HepG2 (cell line): ENCODE results near the gene BCAT1. TPM values are rescaled to one million over a fixed set of nuclear protein-coding genes. Genes with fewer than 3 reads are reported as not detected.

Source experiments
- ATAC-seq: fragments of 200-7000 bp; cut with Tn5 transposase; 3 replicates; pipeline ENCODE4 v1.9.1; 2020; ENCODE audit warnings: mild to moderate bottlenecking, moderate library complexity
- BruUV-seq: library from RNA; stranded (reverse); fragments of 400-500 nt; replicated peaks from 2 replicates; lab custom pipeline; 2021; lab: Mats Ljungman, UMichigan
- CTCF ChIA-PET: fragments of 300-600 bp; formaldehyde crosslinking; extraction: SDS; loops from one replicate; lab custom pipeline; 2021; ENCODE audit warnings: low total read pairs, inconsistent platforms, low intra/inter-chr PET ratio; lab: Yijun Ruan, JAX
- POLR2A ChIA-PET: fragments of 350-600 bp; sonication (Branson Sonifier 250); formaldehyde crosslinking; loops from one replicate; lab custom pipeline; 2020; ENCODE audit warnings: antibody characterized with exemption, inconsistent platforms; lab: Yijun Ruan, JAX
- DNase-seq: peaks from one replicate; pipeline ENCODE4 v3.0.0-alpha.2; 2015; ENCODE audit warnings: low spot score
- FAIRE-seq: peaks from 3 replicates; lab custom pipeline; 2011; peaks lifted over from hg19 to GRCh38; lab: Jason Lieb, UNC
- H2AFZ ChIP-seq: one replicate; pipeline ENCODE4 v1.6.1; 2011; ENCODE audit warnings: low read length, inconsistent platforms
- H3K27ac ChIP-seq: fragments of 300-600 bp; 3 replicates; pipeline ENCODE4 v1.8.0; 2011; ENCODE audit warnings: mixed run types, mild to moderate bottlenecking, mixed read lengths, low read length, inconsistent platforms; ENCODE audit not compliant: insufficient read depth; ENCODE audit errors: extremely low read length
- H3K27me3 ChIP-seq, 2 experiments: fragments of 200-600 bp in 1 of 2; 2 replicates in 1 of 2; 3 replicates in 1 of 2; pipeline versions ENCODE4 v1.6.0 to v1.8.0; 2011; ENCODE audit warnings: low read length in 2 of 2, mild to moderate bottlenecking in 2 of 2, moderate library complexity in 2 of 2, inconsistent platforms in 1 of 2; ENCODE audit not compliant: insufficient read depth in 2 of 2, control insufficient read depth in 1 of 2
- H3K36me3 ChIP-seq, 2 experiments: fragments of 200-600 bp in 1 of 2; replicated peaks in 1 of 2; 2 replicates in 1 of 2; 3 replicates in 1 of 2; pipeline versions ENCODE4 v1.5.1 to v1.8.0; 2011; ENCODE audit warnings: low read length in 2 of 2, inconsistent platforms in 1 of 2; ENCODE audit not compliant: insufficient read depth in 2 of 2, control insufficient read depth in 1 of 2
- H3K4me1 ChIP-seq: 2 replicates; pipeline ENCODE4 v1.5.1; 2012; ENCODE audit warnings: low read length, inconsistent platforms; ENCODE audit not compliant: insufficient read depth
- H3K4me2 ChIP-seq: 2 replicates; pipeline ENCODE4 v1.6.0; 2011; ENCODE audit warnings: low read depth, low read length, inconsistent platforms
- H3K4me3 ChIP-seq, 3 experiments: fragments of 200-600 bp in 1 of 3; sonication (generic), shearing (Covaris generic) in 1 of 3; replicated peaks in 1 of 3; 2 replicates each; pipeline ENCODE4 v1.5.1; 2011 to 2016; ENCODE audit warnings: low read length in 3 of 3, inconsistent platforms in 2 of 3, low read depth in 2 of 3, mild to moderate bottlenecking in 2 of 3, control low read depth in 1 of 3, mixed read lengths in 1 of 3; ENCODE audit not compliant: insufficient read depth in 1 of 3
- H3K79me2 ChIP-seq: one replicate; pipeline ENCODE4 v1.6.1; 2011; ENCODE audit warnings: low read length, inconsistent platforms; ENCODE audit not compliant: insufficient read depth
- H3K9ac ChIP-seq: 2 replicates; pipeline ENCODE4 v1.6.0; 2011; ENCODE audit warnings: mild to moderate bottlenecking, low read depth, low read length, inconsistent platforms; ENCODE audit not compliant: insufficient read depth
- H3K9me3 ChIP-seq: 2 replicates; pipeline ENCODE4 v1.5.1; 2012; ENCODE audit warnings: mild to moderate bottlenecking, low read length
- H4K20me1 ChIP-seq: 2 replicates; pipeline ENCODE4 v1.6.0; 2011; ENCODE audit warnings: inconsistent platforms, mild to moderate bottlenecking, low read length, moderate library complexity; ENCODE audit not compliant: insufficient read depth
- PLRG1 ChIP-seq: fragments of 450-650 bp; conservative IDR thresholded peaks from 2 replicates; pipeline ENCODE4 v1.6.1; 2016
- TCF7 ChIP-seq: sonication (generic); IDR thresholded peaks from 2 replicates; pipeline ENCODE4 v1.6.1; 2016; ENCODE audit warnings: antibody characterized with exemption, low read depth
- ZC3H4 ChIP-seq: sonication (generic); formaldehyde crosslinking; IDR thresholded peaks from 2 replicates; pipeline ENCODE4 v1.4.0; 2020; ENCODE audit warnings: missing genetic modification reagents, borderline replicate concordance
- ZFP82 ChIP-seq: sonication (generic); formaldehyde crosslinking; IDR thresholded peaks from 2 replicates; pipeline ENCODE4 v1.5.1; 2020; ENCODE audit warnings: mild to moderate bottlenecking, missing genetic modification reagents, borderline replicate concordance
- ZNF550 ChIP-seq: sonication (generic); formaldehyde crosslinking; IDR thresholded peaks from 2 replicates; pipeline ENCODE4 v1.4.0; 2020; ENCODE audit warnings: mild to moderate bottlenecking, missing genetic modification reagents, borderline replicate concordance
- in situ Hi-C: cut with HindIII; loops from 2 replicates; pipeline ENCODE4 v1.10.0; 2017; ENCODE audit warnings: low pct_unique_long_range_greater_than_20kb; ENCODE audit not compliant: extremely low pct_ligation_motif_present
- intact Hi-C: fragments of 100-400 bp; cut with micrococcal nuclease; formaldehyde crosslinking; loops from one replicate; pipeline ENCODE4 v1.10.0; 2022; ENCODE audit not compliant: unreplicated experiment
- polyA plus RNA-seq, 8 experiments: library from polyadenylated mRNA; depleted of rRNA in 3 of 8; stranded (reverse) in 7 of 8; unstranded in 1 of 8; fragments of >200 nt; fragmentation: Illumina TruSeq in 4 of 8; extraction: Trizol in 4 of 8; gene quantifications; 2 replicates each; pipeline versions ENCODE4 v1.2.1 to v1.2.3, GENCODE V29; 2011 to 2016; ENCODE audit warnings: low read depth in 4 of 8, missing spikeins in 1 of 8, mixed read lengths in 1 of 8; ENCODE audit not compliant: insufficient read depth in 1 of 8
- total RNA-seq, 5 experiments: library from RNA; depleted of rRNA; stranded (reverse); fragments of >200 nt; fragmentation: Illumina TruSeq; extraction: Trizol; gene quantifications; 2 replicates each; pipeline ENCODE4 v1.2.3, GENCODE V29; 2016; ENCODE audit warnings: low read depth in 1 of 5
- TF ChIP-seq, protein P1 (sequence below): sonication (generic); formaldehyde crosslinking; IDR thresholded peaks from 2 replicates; pipeline ENCODE4 v1.4.0; 2020; ENCODE audit warnings: mild to moderate bottlenecking, missing genetic modification reagents
- TF ChIP-seq, protein P2 (sequence below): sonication (generic); formaldehyde crosslinking; IDR thresholded peaks from 2 replicates; pipeline ENCODE4 v1.4.0; 2020; ENCODE audit warnings: missing genetic modification reagents, borderline replicate concordance
- TF ChIP-seq, protein P3 (sequence below): sonication (generic); formaldehyde crosslinking; IDR thresholded peaks from 2 replicates; pipeline ENCODE4 v1.5.0; 2020; ENCODE audit warnings: mild to moderate bottlenecking, missing genetic modification reagents, moderate library complexity

BCAT1 gene
- total and polyA plus RNA-seq, 2 of the 13 experiments (the other 11 are each of a cell fraction or from before 2014, with no cell fraction given): 8.0 to 75.5 TPM

DNA sequence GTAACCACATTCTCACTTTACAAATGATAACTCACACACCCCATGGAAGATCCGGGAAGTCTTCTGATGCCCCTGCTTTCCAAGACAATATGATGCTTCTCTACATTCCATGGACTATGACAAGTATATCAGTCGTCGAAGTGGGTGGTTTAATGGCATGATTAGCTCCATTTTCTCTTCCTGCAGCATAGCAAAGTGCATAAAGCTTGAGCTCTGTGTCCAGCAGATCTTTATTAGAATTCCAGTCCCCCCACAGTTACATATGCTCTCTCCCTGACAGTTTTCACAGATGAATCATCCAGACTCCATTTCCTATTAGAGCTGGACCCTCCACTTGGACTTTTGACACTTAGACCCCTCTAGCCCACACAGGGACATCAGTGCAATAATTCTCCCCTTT is 174.9 kb downstream of the BCAT1 start (continued):
- TF ChIP-seq, protein P1, sequence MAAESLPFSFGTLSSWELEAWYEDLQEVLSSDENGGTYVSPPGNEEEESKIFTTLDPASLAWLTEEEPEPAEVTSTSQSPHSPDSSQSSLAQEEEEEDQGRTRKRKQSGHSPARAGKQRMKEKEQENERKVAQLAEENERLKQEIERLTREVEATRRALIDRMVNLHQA: no peak
- no peak for TF ChIP-seq ZFP82

DNA sequence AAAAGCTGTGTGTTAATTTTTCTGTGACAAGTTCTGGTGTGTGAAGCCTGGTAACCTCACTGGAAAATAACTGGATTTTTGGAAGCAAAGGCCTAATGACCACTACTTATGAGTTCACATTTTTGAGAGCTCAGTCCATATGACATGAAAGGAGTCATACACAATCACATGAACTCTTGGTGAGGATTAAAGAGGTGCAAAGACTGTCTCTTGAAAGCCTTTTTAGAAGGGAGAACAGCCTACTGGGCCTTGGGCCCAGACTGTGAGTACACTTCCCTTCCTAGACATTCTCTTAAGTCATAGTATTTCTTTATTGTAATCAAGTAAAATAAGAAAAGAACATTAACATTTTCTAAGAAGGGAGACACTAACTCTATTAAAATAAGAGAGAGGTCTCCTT is 176.1 kb downstream of the BCAT1 start:
- CTCF ChIA-PET: no interaction called here
- H3K27me3 ChIP-seq: no peaks in the 10 kb centered on the region
- DNase-seq: no peak
- no TSS peak for BruUV-seq
- H3K9me3 ChIP-seq: no peaks in the 10 kb centered on the region
- intact Hi-C loops (no loop called here), in situ Hi-C loops (loop anchor here (10.0 kb wide), 1 partner anchor 178 kb away; no protein-coding TSS in a partner anchor)
- TF ChIP-seq PLRG1 (no peak), ZC3H4 (CRISPR knock-in tag) (no peak), TCF7 (no peak), ZNF550 (no peak)
- TF ChIP-seq, protein P2, sequence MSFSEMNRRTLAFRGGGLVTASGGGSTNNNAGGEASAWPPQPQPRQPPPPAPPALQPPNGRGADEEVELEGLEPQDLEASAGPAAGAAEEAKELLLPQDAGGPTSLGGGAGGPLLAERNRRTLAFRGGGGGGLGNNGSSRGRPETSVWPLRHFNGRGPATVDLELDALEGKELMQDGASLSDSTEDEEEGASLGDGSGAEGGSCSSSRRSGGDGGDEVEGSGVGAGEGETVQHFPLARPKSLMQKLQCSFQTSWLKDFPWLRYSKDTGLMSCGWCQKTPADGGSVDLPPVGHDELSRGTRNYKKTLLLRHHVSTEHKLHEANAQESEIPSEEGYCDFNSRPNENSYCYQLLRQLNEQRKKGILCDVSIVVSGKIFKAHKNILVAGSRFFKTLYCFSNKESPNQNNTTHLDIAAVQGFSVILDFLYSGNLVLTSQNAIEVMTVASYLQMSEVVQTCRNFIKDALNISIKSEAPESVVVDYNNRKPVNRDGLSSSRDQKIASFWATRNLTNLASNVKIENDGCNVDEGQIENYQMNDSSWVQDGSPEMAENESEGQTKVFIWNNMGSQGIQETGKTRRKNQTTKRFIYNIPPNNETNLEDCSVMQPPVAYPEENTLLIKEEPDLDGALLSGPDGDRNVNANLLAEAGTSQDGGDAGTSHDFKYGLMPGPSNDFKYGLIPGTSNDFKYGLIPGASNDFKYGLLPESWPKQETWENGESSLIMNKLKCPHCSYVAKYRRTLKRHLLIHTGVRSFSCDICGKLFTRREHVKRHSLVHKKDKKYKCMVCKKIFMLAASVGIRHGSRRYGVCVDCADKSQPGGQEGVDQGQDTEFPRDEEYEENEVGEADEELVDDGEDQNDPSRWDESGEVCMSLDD (CRISPR knock-in tag): no peak
- TF ChIP-seq, protein P3, sequence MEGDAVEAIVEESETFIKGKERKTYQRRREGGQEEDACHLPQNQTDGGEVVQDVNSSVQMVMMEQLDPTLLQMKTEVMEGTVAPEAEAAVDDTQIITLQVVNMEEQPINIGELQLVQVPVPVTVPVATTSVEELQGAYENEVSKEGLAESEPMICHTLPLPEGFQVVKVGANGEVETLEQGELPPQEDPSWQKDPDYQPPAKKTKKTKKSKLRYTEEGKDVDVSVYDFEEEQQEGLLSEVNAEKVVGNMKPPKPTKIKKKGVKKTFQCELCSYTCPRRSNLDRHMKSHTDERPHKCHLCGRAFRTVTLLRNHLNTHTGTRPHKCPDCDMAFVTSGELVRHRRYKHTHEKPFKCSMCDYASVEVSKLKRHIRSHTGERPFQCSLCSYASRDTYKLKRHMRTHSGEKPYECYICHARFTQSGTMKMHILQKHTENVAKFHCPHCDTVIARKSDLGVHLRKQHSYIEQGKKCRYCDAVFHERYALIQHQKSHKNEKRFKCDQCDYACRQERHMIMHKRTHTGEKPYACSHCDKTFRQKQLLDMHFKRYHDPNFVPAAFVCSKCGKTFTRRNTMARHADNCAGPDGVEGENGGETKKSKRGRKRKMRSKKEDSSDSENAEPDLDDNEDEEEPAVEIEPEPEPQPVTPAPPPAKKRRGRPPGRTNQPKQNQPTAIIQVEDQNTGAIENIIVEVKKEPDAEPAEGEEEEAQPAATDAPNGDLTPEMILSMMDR (CRISPR knock-in tag): no peak
- H3K79me2 ChIP-seq: no peaks in the 10 kb centered on the region
- H3K9ac ChIP-seq: no peak overlapping the region
- H3K4me1 ChIP-seq: no peaks in the 10 kb centered on the region; the same call in 1 of the 2 replicates
- H3K4me2 ChIP-seq: no peak overlapping the region
- no peaks in the 10 kb centered on the region for H3K36me3 ChIP-seq
- ATAC-seq: no peak
- no peak overlapping the region for H3K4me3 ChIP-seq
- POLR2A ChIA-PET: no interaction called here
- no peak for FAIRE-seq
- H4K20me1 ChIP-seq: no peaks in the 10 kb centered on the region
- no peak overlapping the region for H2AFZ ChIP-seq
- H3K27ac ChIP-seq: no peak overlapping the region
